GM12878 (cell line): ENCODE measurements around the gene NLRC5. TPM values are rescaled to one million over a fixed set of nuclear protein-coding genes. Genes with fewer than 3 reads are reported as not detected.
A peak's percentile ranks its signal among the peaks of the same experiment; 100 is the strongest.

Experiments used
- BCL11A ChIP-seq: IDR thresholded peaks from 2 replicates; pipeline ENCODE4 v1.6.1; 2011; ENCODE audit warnings: low read depth, low read length
- BRCA1 ChIP-seq: IDR thresholded peaks from 2 replicates; pipeline ENCODE4 v1.6.1; 2011; ENCODE audit warnings: low read depth, low read length, improper control_type of control experiment
- CBX5 ChIP-seq: sonication (generic); IDR thresholded peaks from 2 replicates; pipeline ENCODE4 v1.6.1; 2016; ENCODE audit warnings: low read depth, moderate library complexity, mild to moderate bottlenecking, inconsistent platforms
- CREB1 ChIP-seq: IDR thresholded peaks from 2 replicates; pipeline ENCODE4 v1.6.1; 2012; ENCODE audit warnings: low read depth, mild to moderate bottlenecking, inconsistent platforms
- CTCF ChIP-seq, 3 experiments: IDR thresholded peaks in 2 of 3; conservative IDR thresholded peaks in 1 of 3; 2 replicates each; pipeline ENCODE4 v1.5.1; 2011; ENCODE audit warnings: low read depth in 3 of 3, low read length in 3 of 3, mild to moderate bottlenecking in 3 of 3, control low read depth in 2 of 3, moderate library complexity in 2 of 3, inconsistent platforms in 1 of 3, mixed read lengths in 1 of 3; ENCODE audit not compliant: control insufficient read depth in 2 of 3, insufficient read depth in 1 of 3; ENCODE audit errors: extremely low read depth in 1 of 3
- ESRRA ChIP-seq: IDR thresholded peaks from 2 replicates; pipeline ENCODE4 v1.6.1; 2012; ENCODE audit warnings: mild to moderate bottlenecking, low read length, improper control_type of control experiment
- HSF1 ChIP-seq: fragments of 150-350 bp; IDR thresholded peaks from 2 replicates; pipeline ENCODE4 v1.6.1; 2014; ENCODE audit warnings: mild to moderate bottlenecking, low read depth, low read length
- JUND ChIP-seq: IDR thresholded peaks from 2 replicates; pipeline ENCODE4 v1.6.1; 2012; ENCODE audit warnings: low read depth, mild to moderate bottlenecking, low read length, improper control_type of control experiment, moderate library complexity
- KAT2A ChIP-seq: conservative IDR thresholded peaks from 2 replicates; pipeline ENCODE4 v1.6.1; 2011; ENCODE audit warnings: low read depth, low read length; ENCODE audit not compliant: control insufficient read depth
- MEF2B ChIP-seq: fragments of 450-650 bp; IDR thresholded peaks from 2 replicates; pipeline ENCODE4 v1.6.1; 2018; ENCODE audit warnings: mild to moderate bottlenecking, moderate library complexity; ENCODE audit not compliant: partially characterized antibody, poor library complexity, severe bottlenecking
- MXI1 ChIP-seq: fragments of 150-350 bp; IDR thresholded peaks from 2 replicates; pipeline ENCODE4 v1.6.1; 2011; ENCODE audit warnings: low read depth, mild to moderate bottlenecking, inconsistent platforms, low read length, improper control_type of control experiment
- NFIC ChIP-seq: IDR thresholded peaks from 2 replicates; pipeline ENCODE4 v1.6.1; 2012; ENCODE audit warnings: low read depth, mild to moderate bottlenecking, inconsistent platforms, low read length, moderate library complexity
- NKRF ChIP-seq: fragments of 450-650 bp; conservative IDR thresholded peaks from 2 replicates; pipeline ENCODE4 v1.6.1; 2017; ENCODE audit warnings: mild to moderate bottlenecking, moderate library complexity
- RB1 ChIP-seq: fragments of 450-650 bp; formaldehyde crosslinking; IDR thresholded peaks from 2 replicates; pipeline ENCODE4 v1.6.1; 2017; ENCODE audit warnings: mild to moderate bottlenecking, borderline replicate concordance
- RELB ChIP-seq: fragments of 450-650 bp; IDR thresholded peaks from 2 replicates; pipeline ENCODE4 v1.6.1; 2017; ENCODE audit warnings: low read depth, mild to moderate bottlenecking, moderate library complexity
- SIN3A ChIP-seq: IDR thresholded peaks from 2 replicates; pipeline ENCODE4 v1.6.1; 2012; ENCODE audit warnings: low read depth, low read length, improper control_type of control experiment
- SREBF1 ChIP-seq: IDR thresholded peaks from 2 replicates; pipeline ENCODE4 v1.6.1; 2012; ENCODE audit warnings: mild to moderate bottlenecking, low read length
- SUPT20H ChIP-seq: IDR thresholded peaks from 2 replicates; pipeline ENCODE4 v1.6.1; 2011; ENCODE audit warnings: low read depth, mild to moderate bottlenecking, low read length, moderate library complexity, borderline replicate concordance; ENCODE audit not compliant: control insufficient read depth
- TARDBP ChIP-seq: IDR thresholded peaks from 2 replicates; pipeline ENCODE4 v1.6.1; 2016; ENCODE audit warnings: borderline replicate concordance
- ZBED1 ChIP-seq: IDR thresholded peaks from 2 replicates; pipeline ENCODE4 v1.6.1; 2016; ENCODE audit warnings: borderline replicate concordance
- ZBTB33 ChIP-seq: fragments of 450-650 bp; IDR thresholded peaks from 2 replicates; pipeline ENCODE4 v1.6.1; 2017; ENCODE audit warnings: mild to moderate bottlenecking
- polyA plus RNA-seq, 11 experiments: library from polyadenylated mRNA; depleted of rRNA in 4 of 11; unstranded in 6 of 11; stranded (reverse) in 5 of 11; fragments of >200 nt; fragmentation: Nextera tagmentation in 4 of 11; fragmentation: Illumina TruSeq in 1 of 11; extraction: Ambion mirVana in 4 of 11; extraction: Trizol in 1 of 11; gene quantifications; 1 replicate in 1 of 11; 2 replicates in 10 of 11; pipeline versions ENCODE4 v1.2.1 to v1.2.3, GENCODE V29; 2011 to 2016; ENCODE audit warnings: inconsistent platforms in 2 of 11, missing spikeins in 2 of 11, low read depth in 1 of 11
- total RNA-seq, 4 experiments: library from RNA; depleted of rRNA in 3 of 4; stranded (reverse); fragments of >200 nt in 3 of 4; fragmentation: Illumina TruSeq in 1 of 4; extraction: Trizol in 1 of 4; gene quantifications; 2 replicates each; pipeline versions ENCODE4 v1.2.1 to v1.2.3, GENCODE V29; 2013 to 2021

NLRC5 gene
- total and polyA plus RNA-seq, 10 of the 15 experiments (the other 5 are each of a cell fraction or from before 2014, with no cell fraction given), result 13.1 to 105 (median 57.3) TPM

GRCh38 chr16:56950881-56951771 is 38.2 kb upstream of the NLRC5 start (continued):
- TF ChIP-seq CBX5 (no peak), SIN3A (no peak), RELB (peak; percentile 79), NFIC (no peak), KAT2A (no peak), BCL11A (peak; percentile 64; the same call in 1 of the 2 replicates), ZBTB33 (no peak), HSF1 (no peak), CREB1 (no peak), SREBF1 (no peak), ZBED1 (no peak), NKRF (no peak; the same call in 1 of the 2 replicates), SUPT20H (no peak), MEF2B (peak; percentile 91), CTCF (IDR thresholded peaks at IDR 0.05 in 2 of 3, conservative IDR thresholded peaks at IDR 0.05 in 1 of 3; ENCODE audit: control insufficient read depth in 2 of 3, extremely low read depth in 1 of 3, insufficient read depth in 1 of 3, low read depth in 3 of 3, low read length in 3 of 3) (peak; percentile 71 to 90 (median 89)), ESRRA (no peak), JUND (no peak), MXI1 (no peak), RB1 (peak; percentile 51; the same call in 1 of the 2 replicates), BRCA1 (no peak), TARDBP (no peak)
